GM08714 (cell line): ENCODE results near the gene NIPSNAP3A.
A peak's percentile ranks its signal among the peaks of the same experiment; 100 is the strongest.
"Not testable (repeated sequence)": the region's sequence is repeated elsewhere in the genome, so short reads cannot be mapped to it uniquely, and the experiment has no call there.

ENCODE experiments used
- H3K4me3 ChIP-seq: fragments of 200-500 bp; sonication (Bioruptor generic); 2 replicates; pipeline ENCODE4 v1.5.1; 2014; ENCODE audit warnings: mild to moderate bottlenecking, low read length, inconsistent platforms
- ZNF274 ChIP-seq: IDR thresholded peaks from 2 replicates; pipeline ENCODE4 v1.6.1; 2012; ENCODE audit warnings: mild to moderate bottlenecking, low read depth, low read length

Gene NIPSNAP3A

DNA sequence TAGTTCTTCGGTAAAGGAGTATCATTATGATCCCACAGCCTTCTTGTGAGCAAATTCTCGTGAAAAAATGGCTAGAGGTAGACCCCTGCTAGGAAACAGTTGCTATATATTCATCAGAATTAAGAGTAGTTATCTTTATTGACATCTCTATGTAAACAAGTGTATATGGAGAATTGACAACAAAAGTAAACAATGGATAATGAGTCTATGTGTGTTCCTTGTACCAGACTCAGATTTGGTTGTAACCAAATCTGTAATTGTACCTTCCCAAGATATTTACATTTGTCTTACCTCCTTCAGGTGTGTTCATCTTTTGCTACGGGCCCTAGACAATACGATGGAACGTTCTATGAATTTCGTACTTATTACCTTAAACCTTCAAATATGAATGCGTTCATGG, 18.5 kb downstream of the NIPSNAP3A start:
- TF ChIP-seq ZNF274: no peak
- H3K4me3 ChIP-seq: no peak overlapping the region

DNA sequence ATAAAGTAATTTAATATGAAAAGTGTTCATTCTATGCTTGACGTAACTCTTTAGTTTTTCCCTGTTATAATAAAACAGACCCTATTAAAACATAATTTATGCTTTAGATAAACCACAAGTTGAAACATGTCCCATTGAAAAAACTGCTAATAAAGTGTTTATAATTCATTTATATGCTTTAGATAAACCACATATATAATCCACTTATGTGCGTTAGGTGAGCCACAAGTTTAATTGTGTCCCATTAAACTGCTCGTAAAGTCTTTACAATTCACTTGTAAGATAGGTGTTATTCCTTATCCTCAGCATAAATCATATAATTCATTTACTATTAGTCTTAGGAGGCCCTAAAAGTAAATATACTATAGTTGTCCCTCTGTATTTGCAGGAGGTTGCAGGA, 20.0 kb downstream of the NIPSNAP3A start:
- no peak for TF ChIP-seq ZNF274
- no peak overlapping the region for H3K4me3 ChIP-seq

DNA sequence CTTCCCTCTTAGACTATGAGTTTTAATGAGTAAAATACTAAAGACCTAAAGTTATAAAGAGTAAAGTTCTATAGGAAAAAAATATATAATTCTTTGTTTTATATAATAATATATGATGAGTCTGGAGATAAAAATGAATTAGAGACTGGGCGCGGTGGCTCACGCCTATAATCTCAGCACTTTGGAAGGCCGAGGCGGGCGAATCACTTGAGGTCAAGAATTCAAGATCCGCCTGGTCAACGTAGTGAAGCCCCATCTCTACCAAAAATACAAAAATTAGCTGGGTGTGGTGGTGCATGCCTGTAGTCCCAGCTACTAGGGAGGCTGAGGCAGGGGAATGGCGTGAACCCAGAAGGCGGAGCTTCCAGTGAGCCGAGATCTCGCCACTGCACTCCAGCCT, 21.5 kb downstream of the NIPSNAP3A start:
- H3K4me3 ChIP-seq: not testable (repeated sequence)

DNA sequence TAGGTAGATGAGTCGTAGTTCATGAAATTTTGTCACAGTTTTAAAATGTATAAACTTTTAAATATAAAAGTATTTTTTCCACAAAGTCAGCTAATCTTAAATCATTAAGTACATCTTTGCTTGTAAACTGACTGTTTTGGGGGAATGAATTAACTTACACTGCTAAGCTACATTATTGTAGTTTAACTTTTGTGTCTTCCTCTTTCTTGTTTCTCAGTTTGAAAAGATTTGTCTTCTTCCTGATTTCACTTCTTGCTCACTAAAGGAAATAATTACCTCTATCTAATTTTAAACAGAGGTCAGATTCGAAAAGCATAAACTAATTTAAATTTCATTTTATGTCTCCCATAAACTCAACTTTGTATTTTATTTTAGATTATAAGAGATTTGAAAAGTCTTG, 22.2 kb downstream of the NIPSNAP3A start:
- H3K4me3 ChIP-seq: no peak overlapping the region
- no peak for TF ChIP-seq ZNF274

DNA sequence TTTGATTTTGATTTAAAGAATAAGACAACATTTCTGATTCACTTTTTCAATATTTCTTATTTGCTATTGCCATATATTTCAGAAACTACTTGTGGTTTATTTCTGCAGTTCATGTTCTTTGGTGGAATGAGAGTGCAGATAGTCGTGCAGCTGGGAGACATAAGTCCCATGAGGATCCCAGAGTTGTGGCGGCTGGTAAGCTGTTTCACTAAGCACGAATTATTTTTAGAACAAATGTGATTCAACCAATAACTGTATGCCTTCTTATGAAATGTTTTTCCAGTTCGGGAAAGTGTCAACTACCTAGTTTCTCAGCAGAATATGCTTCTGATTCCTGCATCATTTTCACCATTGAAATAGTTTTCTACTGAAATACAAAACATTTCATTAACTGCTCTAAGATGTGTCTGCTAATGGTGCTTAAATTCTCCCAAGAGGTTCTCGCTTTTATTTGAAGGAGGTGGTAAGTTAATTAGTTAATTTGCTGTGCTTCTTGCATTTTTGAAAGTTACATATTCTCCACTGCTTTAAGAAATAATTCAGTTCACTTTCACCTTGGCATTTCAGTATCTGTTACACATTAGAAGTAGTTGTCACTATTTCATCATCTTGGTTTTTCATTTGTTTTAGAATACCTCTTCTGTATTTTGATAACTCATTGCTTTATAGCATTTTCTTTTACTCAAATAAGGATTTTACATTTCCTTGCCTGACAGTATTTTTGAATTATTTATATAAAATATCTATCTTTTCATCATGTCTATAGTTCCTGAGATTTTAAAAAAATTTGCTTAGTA, 25.4 kb downstream of the NIPSNAP3A start:
- no peak for TF ChIP-seq ZNF274
- H3K4me3 ChIP-seq: peak overlapping the region; percentile 28; the same call in 1 of the 2 replicates

DNA sequence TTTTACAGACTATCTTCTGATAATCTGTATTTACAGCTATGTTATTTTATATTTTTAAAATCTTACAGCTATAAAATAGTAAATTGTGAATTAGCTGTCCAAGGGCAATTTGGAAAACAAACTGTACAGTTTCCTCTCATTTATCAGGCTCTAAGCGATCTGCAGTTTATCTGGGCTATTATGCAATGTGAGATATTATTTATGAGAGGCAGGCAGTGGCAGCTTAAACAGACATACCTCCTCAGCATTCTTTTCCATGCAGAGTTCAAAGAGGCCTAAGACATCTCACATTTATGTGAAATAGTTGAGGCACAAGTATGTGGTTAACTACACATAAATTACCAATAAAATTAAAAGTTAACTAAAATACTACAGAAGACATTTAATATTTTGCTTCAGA, 26.6 kb downstream of the NIPSNAP3A start:
- TF ChIP-seq ZNF274: no peak
- peak overlapping the region; percentile 88; the same call in 1 of the 2 replicates for H3K4me3 ChIP-seq

DNA sequence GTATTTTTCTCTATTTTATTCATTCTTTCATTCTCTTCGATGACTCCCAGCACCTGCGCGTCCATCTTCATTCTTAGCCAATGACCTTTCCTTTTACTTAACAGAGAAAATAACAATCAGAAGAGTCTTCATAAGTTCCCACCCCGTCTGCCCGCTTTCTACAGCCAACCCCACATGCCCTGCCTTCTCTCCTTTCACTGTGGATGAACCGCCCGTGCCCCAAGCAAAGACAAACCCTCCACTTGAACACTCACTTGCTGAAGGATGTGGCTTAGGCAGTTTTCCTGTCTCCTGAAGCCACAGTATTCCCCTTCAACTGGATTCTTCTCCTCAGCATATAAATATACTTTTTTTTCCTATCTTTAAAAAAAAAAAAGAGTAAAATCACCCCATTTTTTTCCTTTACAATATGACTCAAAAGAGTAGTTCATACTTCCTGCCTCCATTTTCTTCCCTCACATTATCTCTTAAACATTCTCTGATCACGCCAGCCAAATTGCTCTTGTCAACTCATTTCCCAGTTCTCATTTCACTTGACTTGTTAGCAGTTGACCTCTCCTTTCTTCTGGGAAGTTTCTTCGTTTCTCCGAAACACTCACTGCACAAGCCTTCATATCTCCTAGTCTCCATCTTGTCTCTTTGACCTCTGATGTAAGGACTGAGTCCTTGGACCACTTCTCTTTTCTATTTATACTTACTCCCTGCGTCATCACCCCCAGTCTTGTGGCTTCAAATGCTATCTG, 27.5 kb downstream of the NIPSNAP3A start:
- peak overlapping the region; percentile 88 for H3K4me3 ChIP-seq
- TF ChIP-seq ZNF274: no peak

GRCh38 chr9:104775574-104775936, 28.1 kb downstream of the NIPSNAP3A start:
- no peak for TF ChIP-seq ZNF274
- peak overlapping the region; percentile 88; the same call in 1 of the 2 replicates for H3K4me3 ChIP-seq

DNA sequence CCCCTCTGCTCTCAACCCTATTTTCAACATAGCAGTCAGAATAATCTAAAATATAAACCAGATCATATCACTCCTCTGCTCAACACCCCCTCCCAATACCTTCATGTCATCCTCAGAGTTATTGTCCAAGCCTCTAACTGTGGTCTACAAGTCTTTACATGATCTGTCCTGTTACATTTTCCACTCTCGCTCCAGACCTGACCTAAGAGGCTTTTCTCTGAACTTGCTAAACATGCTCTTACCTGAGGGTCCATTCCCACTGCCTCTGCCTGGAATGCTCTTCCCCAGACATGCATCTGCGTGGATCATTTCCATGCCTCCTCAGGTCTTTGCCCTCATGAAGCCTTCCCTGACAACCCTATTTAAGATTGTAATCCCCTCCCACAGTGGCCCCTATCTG, 28.5 kb downstream of the NIPSNAP3A start:
- H3K4me3 ChIP-seq: no peak overlapping the region; the same call in 1 of the 2 replicates
- TF ChIP-seq ZNF274: no peak

DNA sequence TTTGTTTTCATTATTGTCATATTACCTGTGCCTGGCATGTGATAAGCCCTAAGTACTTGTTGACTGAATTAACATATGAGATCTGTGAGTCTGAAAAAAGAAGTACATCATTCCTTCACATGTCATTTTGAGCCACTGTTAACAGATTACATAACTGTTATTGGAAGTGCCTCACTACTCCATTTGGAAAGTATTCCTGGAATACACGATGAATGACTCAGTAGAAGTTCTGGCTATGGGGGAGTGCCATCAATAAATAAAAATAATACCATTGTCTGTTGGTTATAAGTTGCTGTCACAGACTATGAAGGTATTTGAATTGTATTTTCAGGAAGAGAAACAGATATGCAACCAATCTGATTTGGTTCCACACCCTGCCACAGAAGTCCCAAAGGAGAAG, 29.3 kb downstream of the NIPSNAP3A start:
- no peak for TF ChIP-seq ZNF274
- H3K4me3 ChIP-seq: no peak overlapping the region

- no peak for TF ChIP-seq ZNF274
- H3K4me3 ChIP-seq: no peak overlapping the region
These were observed 31.3 kb downstream of the NIPSNAP3A start for GRCh38 chr9:104778802-104779201.

DNA sequence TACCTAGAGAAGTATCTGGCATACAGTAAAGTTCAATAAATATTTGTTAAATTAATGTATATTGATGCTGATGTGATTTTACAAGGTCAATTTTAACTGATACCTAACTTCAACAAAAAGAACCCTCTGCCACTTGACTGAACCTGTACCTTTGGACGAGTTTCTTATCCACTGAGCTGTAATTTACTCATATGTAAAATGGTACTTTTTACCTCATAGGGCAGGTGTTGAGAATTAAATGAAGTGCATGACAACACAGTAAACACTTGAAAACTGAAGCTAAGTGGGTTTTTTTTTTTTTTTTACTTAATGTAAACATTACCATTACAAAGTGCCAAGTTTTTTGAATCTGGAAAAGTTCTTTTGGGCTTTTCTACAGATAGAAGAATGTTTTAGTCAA, 31.9 kb downstream of the NIPSNAP3A start:
- H3K4me3 ChIP-seq: no peak overlapping the region
- no peak for TF ChIP-seq ZNF274

DNA sequence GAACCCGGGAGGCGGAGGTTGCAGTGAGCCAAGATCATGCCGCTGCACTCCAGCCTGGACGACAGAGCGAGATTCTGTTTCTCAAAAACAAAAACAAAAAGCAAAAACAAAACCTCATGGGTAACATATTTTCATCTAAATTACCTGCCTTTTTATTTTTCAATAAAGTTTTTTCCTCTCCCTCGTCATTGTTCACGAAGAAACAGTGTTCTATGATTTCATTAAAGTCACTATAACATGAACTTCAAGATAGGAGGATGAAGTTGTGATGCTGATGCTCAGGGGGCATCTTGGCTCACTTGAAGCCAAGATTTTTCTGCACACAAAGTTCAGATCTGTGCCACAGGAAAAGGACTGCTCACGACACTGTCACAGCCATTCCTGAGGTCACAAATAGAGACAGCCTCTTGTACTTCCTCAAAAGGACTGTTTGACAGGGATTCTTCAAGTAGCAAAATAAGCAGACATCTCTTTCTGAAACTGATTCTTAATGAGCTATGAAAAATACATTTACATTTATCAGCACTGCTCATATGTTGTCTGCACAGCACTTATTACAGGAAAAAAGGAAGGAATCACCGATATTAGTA, 32.6 kb downstream of the NIPSNAP3A start:
- TF ChIP-seq ZNF274: no peak
- no peak overlapping the region for H3K4me3 ChIP-seq

- no peak for TF ChIP-seq ZNF274
- no peak overlapping the region for H3K4me3 ChIP-seq
These were observed 33.4 kb downstream of the NIPSNAP3A start for GRCh38 chr9:104780796-104781395.

- no peak overlapping the region for H3K4me3 ChIP-seq
- TF ChIP-seq ZNF274: no peak
These were observed 36.1 kb downstream of the NIPSNAP3A start for GRCh38 chr9:104783588-104783987.

DNA sequence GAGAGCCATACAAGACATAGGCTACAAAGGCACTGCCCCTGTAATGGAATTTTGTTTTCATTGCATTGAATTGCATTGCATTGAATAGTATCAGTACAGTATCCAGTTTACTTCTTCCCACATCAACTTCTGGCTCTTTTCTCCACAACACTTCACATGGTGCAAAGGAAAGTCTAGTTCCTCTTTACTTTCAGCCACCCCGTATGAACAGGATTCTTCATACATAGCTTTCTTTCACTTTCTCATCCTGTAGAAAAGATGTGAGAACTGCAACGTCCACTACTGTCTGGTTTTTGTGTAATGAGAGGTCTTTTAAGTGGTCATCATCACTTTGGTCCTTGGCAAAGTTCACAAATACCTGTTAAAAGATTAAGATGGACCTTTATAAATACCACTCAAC, 36.6 kb downstream of the NIPSNAP3A start:
- TF ChIP-seq ZNF274: no peak
- no peak overlapping the region for H3K4me3 ChIP-seq
